ENCODE measurements around the gene CHSY3.

GRCh38 chr5:130109152-130109551 is 204.9 kb downstream of the CHSY3 start:
- TF ChIP-seq POLR2AphosphoS5 (IDR thresholded peaks at IDR 0.05) (no peak), CTCF (IDR thresholded peaks at IDR 0.05) (peak in 1 of 2 donors; percentile 14)

Measured in suprapubic skin (tissue), 3 donors.